HepG2 (cell line): ENCODE data around the gene GABRB3. TPM values are rescaled to one million over a fixed set of nuclear protein-coding genes. Genes with fewer than 3 reads are reported as not detected.

Source experiments
- BRD4 ChIP-seq: sonication (generic); formaldehyde crosslinking; IDR thresholded peaks from 2 replicates; pipeline ENCODE4 v1.4.0; 2020; ENCODE audit warnings: missing genetic modification reagents
- DMTF1 ChIP-seq: sonication (generic); formaldehyde crosslinking; IDR thresholded peaks from 2 replicates; pipeline ENCODE4 v1.4.0; 2020; ENCODE audit warnings: mild to moderate bottlenecking, missing genetic modification reagents
- HNRNPK ChIP-seq: fragments of 200-400 bp; formaldehyde crosslinking; IDR thresholded peaks from 2 replicates; pipeline ENCODE4 v1.6.1; 2018; ENCODE audit warnings: low read length, low read depth, moderate library complexity, mild to moderate bottlenecking; ENCODE audit not compliant: poor library complexity, severe bottlenecking
- KDM6A ChIP-seq: IDR thresholded peaks from 2 replicates; pipeline ENCODE4 v1.6.1; 2016; ENCODE audit warnings: low read depth
- KMT2B ChIP-seq: IDR thresholded peaks from 2 replicates; pipeline ENCODE4 v1.6.1; 2016; ENCODE audit warnings: missing genetic modification reagents, missing compliant biosample characterization
- MIER2 ChIP-seq: IDR thresholded peaks from 2 replicates; pipeline ENCODE4 v1.6.1; 2016; ENCODE audit warnings: missing biosample characterization, missing genetic modification reagents
- SETDB1 ChIP-seq: sonication (generic); formaldehyde crosslinking; IDR thresholded peaks from 2 replicates; pipeline ENCODE4 v1.5.1; 2020; ENCODE audit warnings: missing genetic modification reagents, mild to moderate bottlenecking, borderline replicate concordance
- ZFP91 ChIP-seq: sonication (generic); formaldehyde crosslinking; IDR thresholded peaks from 2 replicates; pipeline ENCODE4 v1.9.0; 2022; ENCODE audit warnings: missing genetic modification reagents, mild to moderate bottlenecking, borderline replicate concordance
- polyA plus RNA-seq, 8 experiments: library from polyadenylated mRNA; depleted of rRNA in 3 of 8; stranded (reverse) in 7 of 8; unstranded in 1 of 8; fragments of >200 nt; fragmentation: Illumina TruSeq in 4 of 8; extraction: Trizol in 4 of 8; gene quantifications; 2 replicates each; pipeline versions ENCODE4 v1.2.1 to v1.2.3, GENCODE V29; 2011 to 2016; ENCODE audit warnings: low read depth in 4 of 8, missing spikeins in 1 of 8, mixed read lengths in 1 of 8; ENCODE audit not compliant: insufficient read depth in 1 of 8
- total RNA-seq, 5 experiments: library from RNA; depleted of rRNA; stranded (reverse); fragments of >200 nt; fragmentation: Illumina TruSeq; extraction: Trizol; gene quantifications; 2 replicates each; pipeline ENCODE4 v1.2.3, GENCODE V29; 2016; ENCODE audit warnings: low read depth in 1 of 5

Gene GABRB3
- total and polyA plus RNA-seq, 2 of the 13 experiments (the other 11 are each of a cell fraction or from before 2014, with no cell fraction given) = not detected

GRCh38 chr15:26807517-26808427 lies 34.9 kb upstream of the GABRB3 start (continued):
- TF ChIP-seq ZFP91 (CRISPR knock-in tag) (no peak), KDM6A (CRISPR knock-in tag) (no peak), HNRNPK (no peak), KMT2B (CRISPR knock-in tag) (no peak), DMTF1 (CRISPR knock-in tag) (no peak), SETDB1 (CRISPR knock-in tag) (no peak), MIER2 (CRISPR knock-in tag) (no peak), BRD4 (CRISPR knock-in tag) (no peak)
